Measurements from ENCODE around the gene CLTA. TPM values are rescaled to one million over a fixed set of nuclear protein-coding genes. Genes with fewer than 3 reads are reported as not detected.
"Not testable (repeated sequence)": the region's sequence is repeated elsewhere in the genome, so short reads cannot be mapped to it uniquely, and the experiment has no call there.

Gene CLTA
- polyA plus RNA-seq, 1 donor = 252 TPM

GRCh38 chr9:36158122-36158521 is 32.6 kb upstream of the CLTA start:
- Histone ChIP-seq H3K9me3 (ENCODE audit: control insufficient read depth, low read depth, low read length) (no peaks in the 10 kb centered on the region), H3K4me3 (ENCODE audit: low read length) (no peak overlapping the region), H3K27ac (ENCODE audit: low read length) (no peak overlapping the region), H3K4me1 (ENCODE audit: control insufficient read depth, insufficient read depth, low read length) (peaks cover 6% of the 10 kb centered on the region), H3K27me3 (ENCODE audit: control insufficient read depth, insufficient read depth, low read length) (no peaks in the 10 kb centered on the region), H3K36me3 (ENCODE audit: control insufficient read depth, insufficient read depth, low read length) (peaks cover 2% of the 10 kb centered on the region)
- 100% methylated on average over 1 of the region's 2 CpGs for WGBS (ENCODE audit: insufficient coverage, low lambda C conversion rate)
- DNase-seq = no peak

DNA sequence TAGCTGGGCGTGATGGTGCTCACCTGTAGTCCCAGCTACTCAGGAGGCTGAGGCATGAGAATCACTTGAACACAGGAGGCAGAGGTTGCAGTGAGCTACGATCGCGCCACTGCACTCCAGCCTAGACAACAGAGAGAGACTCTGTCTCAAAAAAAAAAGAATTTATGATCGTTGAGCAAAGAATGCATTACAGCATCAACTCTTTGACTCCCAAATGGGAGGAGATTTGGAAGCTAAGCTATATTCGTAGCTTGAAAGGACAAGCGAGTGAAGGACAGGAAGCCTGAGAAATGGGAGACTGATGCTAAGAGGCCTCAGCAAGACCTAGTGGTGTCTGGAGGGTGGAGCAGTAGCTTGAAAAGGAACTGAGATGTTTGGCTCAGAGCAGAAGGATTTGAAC is 31.8 kb upstream of the CLTA start:
- WGBS (ENCODE audit: insufficient coverage, low lambda C conversion rate) = 92% methylated on average over 2 of the region's 7 CpGs
- peaks cover 2% of the 10 kb centered on the region for H3K36me3 ChIP-seq (ENCODE audit: control insufficient read depth, insufficient read depth, low read length)
- no peaks in the 10 kb centered on the region for H3K27me3 ChIP-seq (ENCODE audit: control insufficient read depth, insufficient read depth, low read length)
- H3K9me3 ChIP-seq (ENCODE audit: control insufficient read depth, low read depth, low read length) = no peaks in the 10 kb centered on the region
- DNase-seq = no peak
- no peak overlapping the region for H3K27ac ChIP-seq (ENCODE audit: low read length)
- no peak overlapping the region for H3K4me3 ChIP-seq (ENCODE audit: low read length)
- H3K4me1 ChIP-seq (ENCODE audit: control insufficient read depth, insufficient read depth, low read length) = peaks cover 11% of the 10 kb centered on the region

GRCh38 chr9:36159509-36159908 is 31.2 kb upstream of the CLTA start:
- H3K36me3 ChIP-seq (ENCODE audit: control insufficient read depth, insufficient read depth, low read length); H3K9me3 ChIP-seq (ENCODE audit: control insufficient read depth, low read depth, low read length); DNase-seq; H3K27ac ChIP-seq (ENCODE audit: low read length); H3K4me3 ChIP-seq (ENCODE audit: low read length); H3K27me3 ChIP-seq (ENCODE audit: control insufficient read depth, insufficient read depth, low read length); H3K4me1 ChIP-seq (ENCODE audit: control insufficient read depth, insufficient read depth, low read length): not testable (repeated sequence)
- no CpG with 5 or more reads among the region's 4 CpGs for WGBS (ENCODE audit: insufficient coverage, low lambda C conversion rate)

GRCh38 chr9:36160126-36160525 is 30.6 kb upstream of the CLTA start:
- H3K4me3 ChIP-seq (ENCODE audit: low read length); H3K4me1 ChIP-seq (ENCODE audit: control insufficient read depth, insufficient read depth, low read length); H3K27ac ChIP-seq (ENCODE audit: low read length); H3K27me3 ChIP-seq (ENCODE audit: control insufficient read depth, insufficient read depth, low read length); H3K9me3 ChIP-seq (ENCODE audit: control insufficient read depth, low read depth, low read length); DNase-seq; H3K36me3 ChIP-seq (ENCODE audit: control insufficient read depth, insufficient read depth, low read length): not testable (repeated sequence)
- no CpG with 5 or more reads among the region's 11 CpGs for WGBS (ENCODE audit: insufficient coverage, low lambda C conversion rate)

- peaks cover 2% of the 10 kb centered on the region for H3K27me3 ChIP-seq (ENCODE audit: control insufficient read depth, insufficient read depth, low read length)
- peaks cover 2% of the 10 kb centered on the region for H3K36me3 ChIP-seq (ENCODE audit: control insufficient read depth, insufficient read depth, low read length)
- WGBS (ENCODE audit: insufficient coverage, low lambda C conversion rate) = 100% methylated on average over 1 of the region's 2 CpGs
- H3K4me3 ChIP-seq (ENCODE audit: low read length) = no peak overlapping the region
- H3K4me1 ChIP-seq (ENCODE audit: control insufficient read depth, insufficient read depth, low read length) = peaks cover 8% of the 10 kb centered on the region
- no peak overlapping the region for H3K27ac ChIP-seq (ENCODE audit: low read length)
- H3K9me3 ChIP-seq (ENCODE audit: control insufficient read depth, low read depth, low read length) = no peaks in the 10 kb centered on the region
- no peak for DNase-seq
These were observed 29.5 kb upstream of the CLTA start for GRCh38 chr9:36161187-36161586.

- no peak overlapping the region for H3K27ac ChIP-seq (ENCODE audit: low read length)
- no peak overlapping the region for H3K4me3 ChIP-seq (ENCODE audit: low read length)
- DNase-seq = no peak
- H3K9me3 ChIP-seq (ENCODE audit: control insufficient read depth, low read depth, low read length) = no peaks in the 10 kb centered on the region
- H3K27me3 ChIP-seq (ENCODE audit: control insufficient read depth, insufficient read depth, low read length) = peaks cover 2% of the 10 kb centered on the region
- H3K36me3 ChIP-seq (ENCODE audit: control insufficient read depth, insufficient read depth, low read length) = no peaks in the 10 kb centered on the region
- peaks cover 11% of the 10 kb centered on the region for H3K4me1 ChIP-seq (ENCODE audit: control insufficient read depth, insufficient read depth, low read length)
- WGBS (ENCODE audit: insufficient coverage, low lambda C conversion rate) = 60% methylated on average over 1 of the region's 17 CpGs
These were observed 28.4 kb upstream of the CLTA start for GRCh38 chr9:36162211-36162738.

- Histone ChIP-seq H3K4me3 (ENCODE audit: low read length) (no peak overlapping the region), H3K9me3 (ENCODE audit: control insufficient read depth, low read depth, low read length) (no peaks in the 10 kb centered on the region), H3K27ac (ENCODE audit: low read length) (peak overlapping the region; percentile 77), H3K36me3 (ENCODE audit: control insufficient read depth, insufficient read depth, low read length) (no peaks in the 10 kb centered on the region), H3K4me1 (ENCODE audit: control insufficient read depth, insufficient read depth, low read length) (peaks cover 11% of the 10 kb centered on the region), H3K27me3 (ENCODE audit: control insufficient read depth, insufficient read depth, low read length) (peaks cover 2% of the 10 kb centered on the region)
- WGBS (ENCODE audit: insufficient coverage, low lambda C conversion rate) = no CpG with 5 or more reads among the region's 9 CpGs
- DNase-seq = peak; percentile 73 to 79
These were observed 27.5 kb upstream of the CLTA start for GRCh38 chr9:36163049-36163785.

GRCh38 chr9:36163786-36164170 is 26.9 kb upstream of the CLTA start:
- peak overlapping the region; percentile 77 for H3K27ac ChIP-seq (ENCODE audit: low read length)
- WGBS (ENCODE audit: insufficient coverage, low lambda C conversion rate) = 93% methylated on average over 2 of the region's 4 CpGs

GRCh38 chr9:36164372-36164771 is 26.3 kb upstream of the CLTA start:
- H3K9me3 ChIP-seq (ENCODE audit: control insufficient read depth, low read depth, low read length) = no peaks in the 10 kb centered on the region
- WGBS (ENCODE audit: insufficient coverage, low lambda C conversion rate) = 80% methylated on average over 1 of the region's 6 CpGs
- H3K36me3 ChIP-seq (ENCODE audit: control insufficient read depth, insufficient read depth, low read length) = no peaks in the 10 kb centered on the region
- peaks cover 11% of the 10 kb centered on the region for H3K4me1 ChIP-seq (ENCODE audit: control insufficient read depth, insufficient read depth, low read length)
- H3K27ac ChIP-seq (ENCODE audit: low read length) = no peak overlapping the region
- peaks cover 2% of the 10 kb centered on the region for H3K27me3 ChIP-seq (ENCODE audit: control insufficient read depth, insufficient read depth, low read length)
- DNase-seq = no peak
- no peak overlapping the region for H3K4me3 ChIP-seq (ENCODE audit: low read length)

More at GRCh38 chr9:36163786-36164170, 26.9 kb upstream of the CLTA start:
- no peak for DNase-seq
- Histone ChIP-seq H3K4me1 (ENCODE audit: control insufficient read depth, insufficient read depth, low read length) (peaks cover 11% of the 10 kb centered on the region), H3K27me3 (ENCODE audit: control insufficient read depth, insufficient read depth, low read length) (peaks cover 2% of the 10 kb centered on the region), H3K4me3 (ENCODE audit: low read length) (no peak overlapping the region), H3K36me3 (ENCODE audit: control insufficient read depth, insufficient read depth, low read length) (no peaks in the 10 kb centered on the region), H3K9me3 (ENCODE audit: control insufficient read depth, low read depth, low read length) (no peaks in the 10 kb centered on the region)

GRCh38 chr9:36164989-36165388 is 25.7 kb upstream of the CLTA start:
- no CpG with 5 or more reads among the region's 3 CpGs for WGBS (ENCODE audit: insufficient coverage, low lambda C conversion rate)
- Histone ChIP-seq H3K27ac (ENCODE audit: low read length) (no peak overlapping the region), H3K4me1 (ENCODE audit: control insufficient read depth, insufficient read depth, low read length) (peaks cover 11% of the 10 kb centered on the region), H3K4me3 (ENCODE audit: low read length) (no peak overlapping the region), H3K36me3 (ENCODE audit: control insufficient read depth, insufficient read depth, low read length) (no peaks in the 10 kb centered on the region), H3K9me3 (ENCODE audit: control insufficient read depth, low read depth, low read length) (no peaks in the 10 kb centered on the region), H3K27me3 (ENCODE audit: control insufficient read depth, insufficient read depth, low read length) (peaks cover 2% of the 10 kb centered on the region)
- DNase-seq = no peak

GRCh38 chr9:36165826-36166167 is 24.9 kb upstream of the CLTA start:
- Histone ChIP-seq H3K27ac (ENCODE audit: low read length) (no peak overlapping the region), H3K36me3 (ENCODE audit: control insufficient read depth, insufficient read depth, low read length) (no peaks in the 10 kb centered on the region), H3K4me3 (ENCODE audit: low read length) (no peak overlapping the region), H3K4me1 (ENCODE audit: control insufficient read depth, insufficient read depth, low read length) (peaks cover 11% of the 10 kb centered on the region), H3K27me3 (ENCODE audit: control insufficient read depth, insufficient read depth, low read length) (peaks cover 2% of the 10 kb centered on the region), H3K9me3 (ENCODE audit: control insufficient read depth, low read depth, low read length) (no peaks in the 10 kb centered on the region)
- DNase-seq = no peak
- 80% methylated on average over 2 of the region's 12 CpGs for WGBS (ENCODE audit: insufficient coverage, low lambda C conversion rate)
